D721Med (cell line): ENCODE data around the gene VAV3.
A peak's percentile ranks its signal among the peaks of the same experiment; 100 is the strongest.
"Not testable (repeated sequence)": the region's sequence is repeated elsewhere in the genome, so short reads cannot be mapped to it uniquely, and the experiment has no call there.

Experiments used
- DNase-seq: peaks from one replicate; pipeline ENCODE4 v3.0.0; 2011; ENCODE audit warnings: low spot score; ENCODE audit not compliant: insufficient read length
- FAIRE-seq: peaks from 2 replicates; lab custom pipeline; 2011; peaks lifted over from hg19 to GRCh38; lab: Jason Lieb, UNC
- CTCF ChIP-seq: IDR thresholded peaks from 2 replicates; pipeline ENCODE4 v1.5.1; 2012; ENCODE audit warnings: mild to moderate bottlenecking, control low read depth; ENCODE audit not compliant: insufficient read depth; ENCODE audit errors: missing control alignments

VAV3 gene

GRCh38 chr1:107750364-107750959 lies 214.5 kb downstream of the VAV3 start:
- FAIRE-seq (no peak), DNase-seq (no peak)
- TF ChIP-seq CTCF, result peak; percentile 79

GRCh38 chr1:107748531-107748930 lies 216.4 kb downstream of the VAV3 start:
- TF ChIP-seq CTCF, result peak; percentile 21
- no peak for FAIRE-seq
- no peak for DNase-seq

GRCh38 chr1:107741242-107741641 lies 223.7 kb downstream of the VAV3 start:
- no peak for DNase-seq
- no peak for TF ChIP-seq CTCF
- no peak for FAIRE-seq

- DNase-seq (no peak), FAIRE-seq (no peak)
- TF ChIP-seq CTCF, result no peak
Observed at GRCh38 chr1:107740579-107740978, 224.4 kb downstream of the VAV3 start.

GRCh38 chr1:107739651-107740050 lies 225.3 kb downstream of the VAV3 start:
- TF ChIP-seq CTCF, result no peak
- no peak for DNase-seq
- FAIRE-seq, result no peak

- DNase-seq (no peak), FAIRE-seq (no peak)
- no peak for TF ChIP-seq CTCF
Observed at GRCh38 chr1:107739201-107739600, 225.8 kb downstream of the VAV3 start.

- FAIRE-seq, DNase-seq: not testable (repeated sequence)
Observed at GRCh38 chr1:107733401-107733800, 231.6 kb downstream of the VAV3 start.

- no peak for TF ChIP-seq CTCF
- DNase-seq, result no peak
- no peak for FAIRE-seq
Observed at GRCh38 chr1:107727866-107728265, 237.1 kb downstream of the VAV3 start.
